H9 (cell line): ENCODE measurements around the gene UBE2U. TPM values are rescaled to one million over a fixed set of nuclear protein-coding genes. Genes with fewer than 3 reads are reported as not detected.

Experiments
- DNase-seq: peaks from one replicate; pipeline ENCODE4 v3.0.0-alpha.2; 2017
- H2AFZ ChIP-seq: one replicate; pipeline ENCODE4 v1.6.1; 2013; ENCODE audit warnings: mild to moderate bottlenecking, low read length, control low read depth, moderate library complexity
- H2AK5ac ChIP-seq: 2 replicates; pipeline ENCODE4 v1.6.1; 2013; ENCODE audit warnings: low read length, control low read depth, mixed read lengths; ENCODE audit not compliant: insufficient read length
- H2BK120ac ChIP-seq: one replicate; pipeline ENCODE4 v1.6.1; 2013; ENCODE audit warnings: low read depth, mild to moderate bottlenecking, low read length, control low read depth, inconsistent platforms; ENCODE audit not compliant: poor library complexity, severe bottlenecking
- H2BK12ac ChIP-seq: 2 replicates; pipeline ENCODE4 v1.6.1; 2013; ENCODE audit warnings: low read length, control low read depth, mixed read lengths, low read depth; ENCODE audit not compliant: insufficient read length
- H2BK15ac ChIP-seq: 2 replicates; pipeline ENCODE4 v1.6.1; 2013; ENCODE audit warnings: low read depth, low read length, control low read depth
- H2BK20ac ChIP-seq: one replicate; pipeline ENCODE4 v1.6.1; 2013; ENCODE audit warnings: low read depth, mild to moderate bottlenecking, low read length, control low read depth, inconsistent platforms; ENCODE audit not compliant: poor library complexity, severe bottlenecking
- H2BK5ac ChIP-seq: 2 replicates; pipeline ENCODE4 v1.6.1; 2013; ENCODE audit warnings: low read length, control low read depth, mixed read lengths; ENCODE audit not compliant: insufficient read length
- H3K14ac ChIP-seq: 2 replicates; pipeline ENCODE4 v1.6.1; 2013; ENCODE audit warnings: low read length, control low read depth; ENCODE audit not compliant: insufficient read depth
- H3K18ac ChIP-seq: 2 replicates; pipeline ENCODE4 v1.6.1; 2013; ENCODE audit warnings: low read depth, mild to moderate bottlenecking, mixed read lengths, low read length, control low read depth; ENCODE audit not compliant: insufficient read length
- H3K23ac ChIP-seq: 2 replicates; pipeline ENCODE4 v1.6.1; 2013; ENCODE audit warnings: low read length, control low read depth, mixed read lengths, low read depth; ENCODE audit not compliant: insufficient read length
- H3K23me2 ChIP-seq: 2 replicates; pipeline ENCODE4 v1.6.1; 2013; ENCODE audit warnings: low read depth, mild to moderate bottlenecking, mixed read lengths, low read length, control low read depth; ENCODE audit not compliant: insufficient read length, poor library complexity, severe bottlenecking
- H3K27ac ChIP-seq: 2 replicates; pipeline ENCODE4 v1.5.1; 2013; ENCODE audit warnings: low read length, control low read depth, mixed read lengths, low read depth; ENCODE audit not compliant: insufficient read length
- H3K27me3 ChIP-seq: 2 replicates; pipeline ENCODE4 v1.6.1; 2013; ENCODE audit warnings: low read length, control low read depth, inconsistent platforms; ENCODE audit not compliant: insufficient read depth
- H3K4ac ChIP-seq: 2 replicates; pipeline ENCODE4 v1.6.1; 2013; ENCODE audit warnings: low read depth, mild to moderate bottlenecking, control low read depth, inconsistent platforms, low read length, moderate library complexity
- H3K4me1 ChIP-seq: 2 replicates; pipeline ENCODE4 v1.6.1; 2013; ENCODE audit warnings: low read length, control low read depth, inconsistent platforms; ENCODE audit not compliant: insufficient read depth
- H3K4me2 ChIP-seq: 2 replicates; pipeline ENCODE4 v1.6.1; 2013; ENCODE audit warnings: low read length, control low read depth, mixed read lengths; ENCODE audit not compliant: insufficient read length, insufficient read depth
- H3K56ac ChIP-seq: 2 replicates; pipeline ENCODE4 v1.6.1; 2013; ENCODE audit warnings: low read depth, mild to moderate bottlenecking, mixed read lengths, low read length, control low read depth; ENCODE audit not compliant: insufficient read length
- H3K79me1 ChIP-seq: 2 replicates; pipeline ENCODE4 v1.6.1; 2013; ENCODE audit warnings: low read depth, mild to moderate bottlenecking, moderate library complexity, low read length, control low read depth, inconsistent platforms; ENCODE audit not compliant: insufficient read depth, poor library complexity, severe bottlenecking
- H3K79me2 ChIP-seq: 2 replicates; pipeline ENCODE4 v1.6.1; 2013; ENCODE audit warnings: low read length, control low read depth, inconsistent platforms; ENCODE audit not compliant: insufficient read depth
- H3K9ac ChIP-seq: 2 replicates; pipeline ENCODE4 v1.6.1; 2013; ENCODE audit warnings: low read length, control low read depth, mixed read lengths; ENCODE audit not compliant: insufficient read length; ENCODE audit errors: extremely low read depth
- H3K9me3 ChIP-seq: one replicate; pipeline ENCODE4 v1.6.1; 2013; ENCODE audit warnings: low read depth, low read length, inconsistent platforms; ENCODE audit not compliant: control insufficient read depth
- H3T11ph ChIP-seq: one replicate; pipeline ENCODE4 v1.6.1; 2013; ENCODE audit warnings: mild to moderate bottlenecking, low read length, control low read depth, inconsistent platforms
- H4K20me1 ChIP-seq: one replicate; pipeline ENCODE4 v1.6.1; 2013; ENCODE audit not compliant: control insufficient read depth, insufficient read length, insufficient read depth
- H4K5ac ChIP-seq: 2 replicates; pipeline ENCODE4 v1.6.1; 2013; ENCODE audit warnings: low read depth, mild to moderate bottlenecking, mixed read lengths, low read length, control low read depth; ENCODE audit not compliant: insufficient read length
- H4K8ac ChIP-seq: replicated peaks from 2 replicates; pipeline ENCODE4 v1.6.1; 2013; ENCODE audit warnings: low read length, control low read depth, mixed read lengths, low read depth; ENCODE audit not compliant: insufficient read length
- H4K91ac ChIP-seq: 2 replicates; pipeline ENCODE4 v1.6.1; 2013; ENCODE audit warnings: low read depth, mild to moderate bottlenecking, moderate library complexity, mixed read lengths, low read length, control low read depth; ENCODE audit not compliant: insufficient read length
- H3K27ac Mint-ChIP-seq, 3 experiments: 2 replicates in 2 of 3; 3 replicates in 1 of 3; pipeline ENCODE4 v1.8.0; 2020 to 2021; ENCODE audit warnings: mixed read lengths in 3 of 3, mild to moderate bottlenecking in 1 of 3, moderate library complexity in 1 of 3
- H3K27me3 Mint-ChIP-seq: 2 replicates; pipeline ENCODE4 v1.8.0; 2021; ENCODE audit warnings: low read depth, mild to moderate bottlenecking, moderate library complexity, mixed read lengths
- H3K36me3 Mint-ChIP-seq, 3 experiments: 2 replicates in 2 of 3; 3 replicates in 1 of 3; pipeline ENCODE4 v1.8.0; 2020 to 2021; ENCODE audit warnings: low read depth in 3 of 3, mixed read lengths in 3 of 3; ENCODE audit not compliant: insufficient read depth in 1 of 3
- H3K4me1 Mint-ChIP-seq, 2 experiments: 2 replicates each; pipeline ENCODE4 v1.8.0; 2020; ENCODE audit warnings: mixed read lengths in 2 of 2
- H3K4me3 Mint-ChIP-seq, 2 experiments: 2 replicates in 1 of 2; 3 replicates in 1 of 2; pipeline ENCODE4 v1.8.0; 2020 to 2021; ENCODE audit warnings: mild to moderate bottlenecking in 2 of 2, mixed read lengths in 2 of 2, moderate library complexity in 1 of 2
- H3K9me3 Mint-ChIP-seq, 2 experiments: 2 replicates in 1 of 2; 3 replicates in 1 of 2; pipeline ENCODE4 v1.8.0; 2020; ENCODE audit warnings: mild to moderate bottlenecking in 2 of 2, mixed read lengths in 2 of 2, moderate library complexity in 1 of 2
- total RNA-seq: library from RNA; stranded (reverse); gene quantifications from 2 replicates; pipeline ENCODE4 v1.2.1, GENCODE V29; 2021
- TF ChIP-seq, protein P1 (sequence below): fragments of 200-600 bp; sonication (generic); conservative IDR thresholded peaks from 3 replicates; pipeline ENCODE4 v1.8.0; 2021; ENCODE audit warnings: antibody characterized with exemption, mild to moderate bottlenecking

UBE2U gene
- total RNA-seq, 1 experiment from 2014 or later, result not detected

- no peaks in the 10 kb centered on the region for H3K9me3 ChIP-seq
- no peak overlapping the region for H3K4ac ChIP-seq
- no peaks in the 10 kb centered on the region for H3K23me2 ChIP-seq
- H3K4me1 Mint-ChIP-seq, result peaks cover 17 to 22% of the 10 kb centered on the region in 2 experiments
- H4K5ac ChIP-seq, result no peak overlapping the region
- H3K9ac ChIP-seq, result no peak overlapping the region
- no peak overlapping the region for H3K4me3 Mint-ChIP-seq
- no peak overlapping the region for H2BK20ac ChIP-seq
- H4K8ac ChIP-seq, result no peak overlapping the region
- DNase-seq, result no peak
- H3T11ph ChIP-seq, result no peak overlapping the region
- H2BK15ac ChIP-seq, result no peak overlapping the region
- no peak overlapping the region for H3K56ac ChIP-seq
- H3K4me2 ChIP-seq, result no peak overlapping the region
- H2AK5ac ChIP-seq, result no peak overlapping the region
- no peaks in the 10 kb centered on the region for H3K79me1 ChIP-seq
- no peak overlapping the region for H2AFZ ChIP-seq
- no peaks in the 10 kb centered on the region for H4K20me1 ChIP-seq
- H2BK120ac ChIP-seq, result no peak overlapping the region
- no peak overlapping the region for H4K91ac ChIP-seq
- no peaks in the 10 kb centered on the region for H3K9me3 Mint-ChIP-seq
- no peak overlapping the region for H3K27ac Mint-ChIP-seq
- H3K18ac ChIP-seq, result no peak overlapping the region
- TF ChIP-seq, protein P1, sequence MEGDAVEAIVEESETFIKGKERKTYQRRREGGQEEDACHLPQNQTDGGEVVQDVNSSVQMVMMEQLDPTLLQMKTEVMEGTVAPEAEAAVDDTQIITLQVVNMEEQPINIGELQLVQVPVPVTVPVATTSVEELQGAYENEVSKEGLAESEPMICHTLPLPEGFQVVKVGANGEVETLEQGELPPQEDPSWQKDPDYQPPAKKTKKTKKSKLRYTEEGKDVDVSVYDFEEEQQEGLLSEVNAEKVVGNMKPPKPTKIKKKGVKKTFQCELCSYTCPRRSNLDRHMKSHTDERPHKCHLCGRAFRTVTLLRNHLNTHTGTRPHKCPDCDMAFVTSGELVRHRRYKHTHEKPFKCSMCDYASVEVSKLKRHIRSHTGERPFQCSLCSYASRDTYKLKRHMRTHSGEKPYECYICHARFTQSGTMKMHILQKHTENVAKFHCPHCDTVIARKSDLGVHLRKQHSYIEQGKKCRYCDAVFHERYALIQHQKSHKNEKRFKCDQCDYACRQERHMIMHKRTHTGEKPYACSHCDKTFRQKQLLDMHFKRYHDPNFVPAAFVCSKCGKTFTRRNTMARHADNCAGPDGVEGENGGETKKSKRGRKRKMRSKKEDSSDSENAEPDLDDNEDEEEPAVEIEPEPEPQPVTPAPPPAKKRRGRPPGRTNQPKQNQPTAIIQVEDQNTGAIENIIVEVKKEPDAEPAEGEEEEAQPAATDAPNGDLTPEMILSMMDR, result no peak
- H3K4me1 ChIP-seq, result peaks cover 8% of the 10 kb centered on the region; the same call in 1 of the 2 replicates
- H3K79me2 ChIP-seq, result no peaks in the 10 kb centered on the region
- no peak overlapping the region for H2BK5ac ChIP-seq
- H3K36me3 Mint-ChIP-seq, result no peaks in the 10 kb centered on the region
- H3K27me3 ChIP-seq, result no peaks in the 10 kb centered on the region
- peaks cover 2% of the 10 kb centered on the region; the same call in 1 of the 2 replicates for H3K27me3 Mint-ChIP-seq
- H2BK12ac ChIP-seq, result no peak overlapping the region
- no peak overlapping the region for H3K23ac ChIP-seq
- no peak overlapping the region for H3K14ac ChIP-seq
- H3K27ac ChIP-seq, result no peak overlapping the region
Observed at GRCh38 chr1:64240206-64240605, 36.8 kb downstream of the UBE2U start.
